KOPT-K1 (cell line): ENCODE data around the gene NPNT.

Source experiments
- H3K27ac ChIP-seq: fragments of 200-600 bp; sonication (generic); 2 replicates; pipeline ENCODE4 v1.5.1; 2016; ENCODE audit warnings: antibody characterized with exemption, mild to moderate bottlenecking, low read depth, low read length; ENCODE audit not compliant: poor library complexity, severe bottlenecking
- H3K36me3 ChIP-seq: fragments of 200-600 bp; sonication (generic); 2 replicates; pipeline ENCODE4 v1.5.1; 2017; ENCODE audit warnings: antibody characterized with exemption, mild to moderate bottlenecking, low read length, moderate library complexity; ENCODE audit not compliant: insufficient read depth
- H3K9me3 ChIP-seq: fragments of 200-600 bp; sonication (generic); 2 replicates; pipeline ENCODE4 v1.5.1; 2017; ENCODE audit warnings: antibody characterized with exemption, low read length, mild to moderate bottlenecking; ENCODE audit not compliant: insufficient read depth, poor library complexity, severe bottlenecking

The NPNT gene

GRCh38 chr4:105943234-105943633, 48.0 kb downstream of the NPNT start:
- Histone ChIP-seq H3K27ac (no peak overlapping the region), H3K9me3 (no peaks in the 10 kb centered on the region), H3K36me3 (no peaks in the 10 kb centered on the region)

GRCh38 chr4:105944540-105944939, 49.3 kb downstream of the NPNT start:
- H3K27ac ChIP-seq, result no peak overlapping the region
- H3K9me3 ChIP-seq, result no peaks in the 10 kb centered on the region
- no peaks in the 10 kb centered on the region for H3K36me3 ChIP-seq

DNA sequence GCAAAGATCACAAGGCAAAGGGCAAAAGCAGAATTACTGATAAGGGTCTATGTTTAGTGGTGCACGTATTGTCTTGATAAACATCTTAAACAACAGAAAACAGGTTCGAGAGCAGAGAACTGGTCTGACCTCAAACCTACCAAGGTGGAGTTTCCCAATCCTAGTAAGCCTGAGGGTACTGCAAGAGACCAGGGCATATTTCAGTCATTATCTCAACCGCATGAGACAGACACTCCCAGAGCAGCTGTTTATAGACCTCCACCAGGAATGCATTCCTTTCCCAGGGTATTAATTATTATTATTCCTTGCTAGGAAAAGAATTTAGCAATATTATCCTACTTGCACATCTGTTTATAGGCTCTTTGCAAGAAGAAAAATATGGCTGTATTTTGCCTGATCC, 51.5 kb downstream of the NPNT start:
- H3K27ac ChIP-seq, result no peak overlapping the region
- no peaks in the 10 kb centered on the region for H3K36me3 ChIP-seq
- no peaks in the 10 kb centered on the region for H3K9me3 ChIP-seq

GRCh38 chr4:105950701-105951100, 55.4 kb downstream of the NPNT start:
- Histone ChIP-seq H3K27ac (no peak overlapping the region), H3K36me3 (no peaks in the 10 kb centered on the region), H3K9me3 (no peaks in the 10 kb centered on the region)

GRCh38 chr4:105951198-105951597, 55.9 kb downstream of the NPNT start:
- H3K27ac ChIP-seq, result no peak overlapping the region
- no peaks in the 10 kb centered on the region for H3K9me3 ChIP-seq
- no peaks in the 10 kb centered on the region for H3K36me3 ChIP-seq

DNA sequence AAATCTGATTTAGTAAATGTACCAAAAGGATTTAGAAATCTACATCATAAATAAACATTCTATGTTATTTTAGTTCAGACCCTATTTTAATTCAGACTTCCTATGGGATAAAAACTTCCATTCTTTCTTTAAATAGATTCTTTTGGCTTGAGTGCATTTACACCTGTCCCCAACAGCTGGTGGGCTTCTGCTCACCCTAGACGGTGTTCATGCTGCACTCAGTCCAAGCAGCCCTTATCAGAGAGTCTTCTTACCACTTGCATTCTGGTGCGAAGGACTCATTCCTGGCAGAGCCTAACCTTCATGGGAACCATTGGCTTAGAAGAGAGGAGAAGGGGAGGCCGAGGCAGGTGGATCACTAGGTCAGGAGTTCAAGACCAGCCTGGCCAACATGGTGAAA, 57.3 kb downstream of the NPNT start:
- Histone ChIP-seq H3K27ac (no peak overlapping the region), H3K36me3 (no peaks in the 10 kb centered on the region), H3K9me3 (no peaks in the 10 kb centered on the region)

DNA sequence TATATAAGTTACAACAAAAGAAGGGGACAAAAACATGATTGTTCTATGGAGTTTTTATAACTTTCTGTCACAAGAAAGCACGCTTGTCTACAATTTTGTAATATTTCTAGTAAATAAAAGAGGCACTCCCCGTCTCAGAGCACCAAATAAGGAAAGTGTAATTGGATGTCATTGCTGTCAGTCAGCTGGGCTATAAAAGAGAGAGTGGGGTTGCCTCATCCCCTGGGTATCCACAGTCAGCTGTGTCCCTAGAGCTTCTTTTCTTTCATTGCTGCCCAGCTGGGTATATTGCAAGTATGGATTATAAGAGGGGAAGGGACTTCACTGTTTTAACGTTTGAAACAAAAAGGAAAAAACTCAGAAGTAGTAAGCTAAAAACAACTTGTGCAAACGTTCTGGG, 61.3 kb downstream of the NPNT start:
- H3K9me3 ChIP-seq, result no peaks in the 10 kb centered on the region
- no peak overlapping the region for H3K27ac ChIP-seq
- H3K36me3 ChIP-seq, result no peaks in the 10 kb centered on the region

GRCh38 chr4:105957680-105958079, 62.4 kb downstream of the NPNT start:
- H3K36me3 ChIP-seq, result no peaks in the 10 kb centered on the region
- H3K9me3 ChIP-seq, result no peaks in the 10 kb centered on the region
- H3K27ac ChIP-seq, result no peak overlapping the region

DNA sequence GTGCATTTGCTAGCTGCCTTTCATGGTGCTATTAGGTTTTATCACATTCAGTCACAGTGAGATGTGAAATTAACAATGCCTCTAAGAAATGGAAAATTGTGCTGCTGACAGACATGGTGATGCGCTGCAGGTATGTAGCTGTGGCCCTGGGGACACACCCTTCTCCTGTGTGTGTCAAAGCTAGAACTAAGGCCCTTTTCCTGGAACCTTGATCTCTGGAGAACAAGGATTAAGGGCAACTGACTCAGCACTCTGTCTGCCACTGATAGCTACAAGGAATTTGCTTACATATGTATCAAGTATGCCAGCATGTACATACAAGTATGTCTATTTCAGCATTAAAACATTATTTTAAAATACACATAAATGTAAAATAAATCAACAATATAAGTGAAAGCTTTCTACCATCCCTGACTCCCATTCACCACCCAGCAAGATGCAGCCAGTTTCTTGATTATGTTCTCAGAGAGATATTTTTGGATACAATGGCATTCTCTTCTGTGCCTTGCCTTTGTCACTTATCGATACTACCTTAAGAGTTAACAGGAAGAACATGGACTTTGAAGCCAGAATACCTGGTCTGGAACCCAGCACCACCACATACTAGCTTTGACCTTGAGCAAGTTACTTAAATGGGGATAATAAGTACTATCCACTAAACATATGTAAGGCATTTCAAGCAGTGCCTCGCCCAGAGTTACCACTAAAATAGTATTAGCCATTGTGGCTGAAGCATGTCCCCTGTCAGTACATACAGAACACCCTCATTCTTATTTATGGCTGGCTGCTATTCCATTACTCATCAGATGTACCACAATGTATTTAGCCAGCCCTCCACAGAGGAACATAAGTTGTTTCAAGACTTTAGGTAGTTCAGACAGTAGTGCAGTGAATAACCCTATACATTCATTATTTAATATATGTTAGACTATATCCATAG, 68.5 kb downstream of the NPNT start:
- no peaks in the 10 kb centered on the region for H3K9me3 ChIP-seq
- H3K27ac ChIP-seq, result no peak overlapping the region
- H3K36me3 ChIP-seq, result no peaks in the 10 kb centered on the region

- no peaks in the 10 kb centered on the region for H3K9me3 ChIP-seq
- H3K27ac ChIP-seq, result no peak overlapping the region
- no peaks in the 10 kb centered on the region for H3K36me3 ChIP-seq
Observed at GRCh38 chr4:105965183-105965800, 70.0 kb downstream of the NPNT start.

- Histone ChIP-seq H3K27ac (no peak overlapping the region), H3K36me3 (no peaks in the 10 kb centered on the region), H3K9me3 (no peaks in the 10 kb centered on the region)
Observed at GRCh38 chr4:105966051-105966450, 70.8 kb downstream of the NPNT start.

DNA sequence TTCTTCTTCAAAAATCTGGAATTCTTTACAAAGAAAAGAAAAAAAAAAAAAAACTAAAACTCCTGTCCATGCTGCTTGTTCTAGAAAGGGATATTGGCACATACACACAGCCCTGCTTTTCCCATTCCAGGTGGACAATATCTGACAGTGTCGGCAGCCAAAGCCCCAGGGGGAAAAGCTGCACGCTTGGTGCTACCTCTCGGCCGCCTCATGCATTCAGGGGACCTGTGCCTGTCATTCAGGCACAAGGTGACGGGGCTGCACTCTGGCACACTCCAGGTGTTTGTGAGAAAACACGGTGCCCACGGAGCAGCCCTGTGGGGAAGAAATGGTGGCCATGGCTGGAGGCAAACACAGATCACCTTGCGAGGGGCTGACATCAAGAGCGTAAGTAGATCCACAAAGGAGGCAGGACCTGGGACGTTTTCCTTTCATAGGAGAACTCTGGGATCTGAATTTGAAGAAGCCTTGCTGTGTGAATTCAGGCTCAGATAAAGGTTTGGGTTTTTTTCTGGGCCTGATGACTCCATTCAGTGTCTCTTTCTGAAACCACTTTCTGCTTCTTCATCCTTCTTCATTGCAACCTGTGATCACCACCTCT, 71.9 kb downstream of the NPNT start:
- Histone ChIP-seq H3K9me3 (no peaks in the 10 kb centered on the region), H3K27ac (no peak overlapping the region), H3K36me3 (no peaks in the 10 kb centered on the region)

DNA sequence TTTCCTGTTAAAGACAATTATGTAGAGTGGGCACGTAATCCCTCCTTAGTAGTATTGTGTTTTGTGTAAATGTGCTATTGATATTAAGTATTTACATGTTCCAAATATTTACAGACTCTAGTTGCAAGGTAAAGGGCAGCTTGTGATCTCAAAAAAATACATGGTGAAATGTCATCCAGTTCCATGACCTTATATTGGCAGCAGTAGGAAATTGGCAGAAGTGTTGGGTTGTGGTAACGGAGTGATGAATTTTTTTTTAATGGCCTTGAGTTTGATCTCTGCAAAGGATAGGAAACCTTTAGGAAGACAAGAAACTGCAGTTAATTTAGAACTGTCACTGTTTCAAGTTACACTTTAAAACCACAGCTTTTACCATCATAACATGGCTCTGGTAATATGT, 74.3 kb downstream of the NPNT start:
- Histone ChIP-seq H3K27ac (no peak overlapping the region), H3K9me3 (no peaks in the 10 kb centered on the region), H3K36me3 (no peaks in the 10 kb centered on the region)

DNA sequence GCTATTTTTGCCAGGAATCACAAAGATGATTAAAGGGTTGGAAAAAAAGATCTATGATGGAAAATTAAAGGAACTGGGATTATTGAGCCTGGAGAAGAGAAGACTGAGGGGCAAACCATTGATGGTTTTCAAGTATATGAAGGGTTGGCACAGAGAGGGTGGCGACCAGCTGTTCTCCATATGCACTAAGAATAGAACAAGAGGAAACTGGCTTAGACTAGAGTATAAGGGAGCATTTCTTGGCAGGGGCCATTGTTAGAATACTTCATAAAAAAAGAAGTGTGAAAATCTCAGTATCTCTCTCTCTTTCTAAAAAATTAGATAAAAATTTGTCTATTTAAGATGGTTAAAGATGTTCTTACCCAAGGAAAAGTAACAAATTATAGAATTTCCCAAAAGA, 75.1 kb downstream of the NPNT start:
- no peaks in the 10 kb centered on the region for H3K36me3 ChIP-seq
- no peaks in the 10 kb centered on the region for H3K9me3 ChIP-seq
- H3K27ac ChIP-seq, result no peak overlapping the region

- Histone ChIP-seq H3K9me3 (no peaks in the 10 kb centered on the region), H3K36me3 (no peaks in the 10 kb centered on the region), H3K27ac (no peak overlapping the region)
Observed at GRCh38 chr4:105971036-105971435, 75.8 kb downstream of the NPNT start.
